T-helper 9 cell (primary cell): ENCODE measurements around the gene SLC25A42.
"Not testable (repeated sequence)": the region's sequence is repeated elsewhere in the genome, so short reads cannot be mapped to it uniquely, and the experiment has no call there.

Source experiments
- DNase-seq: peaks from one replicate; pipeline ENCODE4 v3.0.0-alpha.2; 2020

Gene SLC25A42

GRCh38 chr19:19139876-19140229 lies 76.1 kb downstream of the SLC25A42 start:
- DNase-seq, result no peak

GRCh38 chr19:19140476-19140875 lies 76.7 kb downstream of the SLC25A42 start:
- DNase-seq, result no peak

- no peak for DNase-seq
Observed at GRCh38 chr19:19142347-19142746, 78.6 kb downstream of the SLC25A42 start.

DNA sequence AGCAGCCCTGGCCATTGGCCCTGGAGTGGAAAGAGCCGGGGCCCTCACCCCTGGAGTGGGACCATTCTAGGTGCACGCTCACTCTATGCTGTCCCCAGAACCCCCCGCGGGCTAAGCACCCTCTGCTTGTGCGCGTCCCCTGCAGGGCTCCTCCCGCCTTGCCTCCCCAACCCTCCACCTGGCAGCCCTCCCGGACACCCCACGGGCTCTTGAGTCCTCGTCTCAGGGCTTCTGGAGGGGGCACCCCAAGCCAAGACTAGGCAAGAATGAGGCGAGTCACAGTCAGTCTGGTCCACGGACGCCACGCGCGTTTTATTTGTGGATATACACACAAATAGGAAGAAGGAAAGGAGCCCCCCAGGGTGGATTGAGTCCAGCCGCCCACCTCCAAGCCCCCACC lies 81.5 kb downstream of the SLC25A42 start:
- DNase-seq, result no peak

DNA sequence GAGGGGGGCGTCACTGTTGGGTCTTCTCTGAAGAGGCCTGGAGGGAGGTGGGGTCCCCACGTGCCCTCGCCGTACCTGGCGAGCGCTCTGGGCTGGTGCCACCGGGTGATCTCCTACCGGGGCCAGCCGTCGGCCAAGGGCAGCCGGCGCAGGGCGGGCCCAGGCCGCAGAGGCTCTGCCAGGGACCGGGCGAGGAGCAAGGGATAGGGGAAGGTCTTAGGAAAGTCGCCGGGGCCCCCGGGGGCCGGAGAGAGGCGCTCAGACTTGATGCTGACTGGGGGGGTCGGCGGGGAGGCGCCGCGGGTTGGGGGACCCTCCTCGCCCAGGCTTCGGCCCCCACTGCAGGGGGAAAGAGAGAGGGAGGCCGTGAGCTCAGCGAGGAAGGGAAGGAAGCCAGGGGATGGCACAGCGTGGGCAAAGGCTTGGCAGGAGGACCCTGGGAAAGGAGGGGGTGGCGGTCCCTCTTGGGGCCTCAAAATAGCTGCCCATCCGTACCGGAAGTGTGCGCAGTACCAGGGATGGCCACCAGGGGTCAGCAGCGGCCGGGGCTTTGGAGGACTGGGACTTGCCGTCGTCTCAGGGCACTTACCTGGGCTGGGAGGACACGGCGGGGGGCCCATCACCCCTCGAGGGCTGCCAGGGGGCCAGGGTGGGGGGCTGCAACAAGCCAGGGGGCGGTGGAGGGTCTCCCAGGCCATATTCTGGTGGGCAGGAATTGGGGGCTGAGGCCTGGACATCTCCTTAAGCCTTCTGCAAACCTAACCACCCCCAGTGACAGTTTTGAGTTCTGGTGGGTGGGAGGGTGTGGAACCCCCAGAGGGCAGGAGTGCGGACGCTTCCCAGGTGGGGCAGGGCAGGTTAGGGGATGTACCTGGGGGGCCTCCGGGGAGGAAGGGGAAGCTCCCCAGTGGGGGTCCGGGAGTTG lies 82.2 kb downstream of the SLC25A42 start:
- DNase-seq, result peak; percentile 89

DNA sequence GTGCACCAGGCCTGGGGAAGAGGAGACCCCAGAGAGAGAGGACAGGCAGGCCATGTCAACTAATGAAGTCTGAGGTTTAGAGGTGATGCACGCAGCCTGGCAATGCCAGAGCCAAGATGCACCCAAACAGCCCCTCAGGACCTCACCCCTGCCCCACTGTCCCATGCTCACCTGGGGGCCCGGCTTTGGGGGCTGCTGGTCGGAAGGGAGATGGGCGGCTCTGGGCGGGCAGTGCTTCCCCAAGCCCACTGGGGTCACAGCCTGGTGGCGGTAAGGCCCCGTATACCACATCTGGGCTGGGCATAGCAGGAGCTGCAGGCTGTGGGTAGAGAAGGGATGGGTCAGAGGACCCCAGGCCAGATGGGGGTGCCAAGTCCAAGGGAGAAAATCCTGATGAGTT lies 83.1 kb downstream of the SLC25A42 start:
- no peak for DNase-seq

GRCh38 chr19:19147344-19147743 lies 83.5 kb downstream of the SLC25A42 start:
- DNase-seq, result no peak

DNA sequence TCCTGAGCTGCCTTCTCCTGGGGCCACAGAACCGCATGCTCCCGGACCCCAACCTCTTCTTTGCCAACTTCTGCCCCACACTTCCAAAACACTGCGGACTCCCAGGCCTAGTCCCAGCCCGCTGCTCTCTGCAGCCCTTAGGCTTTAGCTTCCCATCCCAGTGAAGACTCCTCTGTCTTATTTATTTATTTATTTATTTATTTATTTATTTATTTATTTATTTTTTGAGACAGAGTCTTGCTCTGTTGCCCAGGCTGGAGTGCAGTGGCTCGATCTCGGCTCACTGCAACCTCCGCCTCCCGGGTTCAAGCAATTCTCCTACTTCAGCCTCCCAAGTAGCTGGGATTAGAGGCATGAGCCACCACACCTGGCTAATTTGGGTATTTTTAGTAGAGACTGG lies 84.7 kb downstream of the SLC25A42 start:
- DNase-seq, result not testable (repeated sequence)

DNA sequence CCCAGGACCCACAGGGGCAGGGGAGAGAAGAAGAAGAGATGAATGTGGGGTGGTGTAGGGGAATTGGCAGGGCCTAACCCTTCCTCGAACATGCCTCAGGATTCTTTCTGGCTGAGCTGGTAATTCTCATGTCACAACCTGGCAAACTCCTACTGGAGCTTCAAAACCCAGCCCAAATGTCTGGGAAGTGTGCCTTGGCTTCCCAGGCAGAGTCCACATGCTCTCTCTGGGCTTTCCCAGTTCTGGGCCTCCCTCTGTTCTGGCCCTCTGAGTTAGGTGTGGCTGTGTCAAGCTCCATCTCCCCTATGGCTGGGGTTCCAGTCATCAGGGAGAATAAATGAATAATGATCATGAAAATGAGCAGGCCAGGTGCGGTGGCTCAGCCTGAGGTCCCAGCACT lies 85.6 kb downstream of the SLC25A42 start:
- no peak for DNase-seq

DNA sequence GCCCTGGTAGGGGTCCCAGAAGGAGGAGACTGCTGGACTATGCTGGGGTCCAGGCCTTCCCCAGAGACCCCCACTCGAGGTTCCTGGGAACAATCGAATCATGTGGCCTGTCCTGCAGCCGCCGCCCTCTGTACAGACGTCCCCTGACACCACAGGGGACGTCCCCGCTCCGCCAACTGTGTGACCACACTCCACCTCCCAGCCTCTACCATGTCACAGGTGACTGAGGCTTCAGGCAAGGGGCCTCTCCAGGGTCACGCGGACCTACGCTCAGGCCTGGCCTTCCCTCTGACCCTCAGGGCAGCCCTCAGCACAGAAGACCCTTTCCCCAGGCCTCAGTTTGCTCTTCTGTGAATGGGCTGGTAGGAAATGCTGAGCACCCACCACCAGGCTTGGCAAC lies 87.6 kb downstream of the SLC25A42 start:
- DNase-seq, result no peak

DNA sequence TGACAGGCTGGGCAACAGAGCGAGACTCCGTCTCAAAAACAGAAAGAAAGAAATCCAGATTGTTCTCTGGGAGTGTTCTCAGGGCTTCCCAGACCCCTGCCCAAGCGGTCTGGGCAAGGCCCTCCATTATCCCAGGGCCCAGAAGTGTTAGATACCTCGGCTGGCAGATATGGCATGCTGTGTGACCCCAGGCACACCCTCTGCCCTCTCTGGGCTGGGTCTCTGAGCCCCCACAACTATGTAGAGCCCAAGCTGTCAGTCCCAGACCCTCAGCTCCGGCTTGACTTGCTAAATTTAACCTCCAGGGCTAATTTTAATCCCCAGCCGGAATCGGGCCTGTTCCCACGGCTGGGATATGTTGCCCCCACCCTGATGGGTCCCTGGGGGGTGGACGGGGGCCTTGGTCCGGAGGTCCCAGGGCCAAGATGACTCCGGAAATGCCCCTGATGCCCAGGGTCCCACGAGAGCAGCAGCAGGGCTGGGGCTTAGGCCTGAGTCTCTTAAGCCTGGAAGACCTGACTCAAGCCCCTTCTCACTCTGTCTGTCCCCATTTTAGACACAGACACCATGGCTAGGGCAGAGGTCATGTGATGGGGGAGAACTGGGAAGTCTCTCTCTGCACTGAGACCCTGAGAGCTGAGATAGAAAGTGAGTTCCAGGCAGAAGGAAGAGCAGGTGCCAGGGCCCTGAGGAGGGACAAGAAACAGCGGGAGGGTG lies 89.0 kb downstream of the SLC25A42 start:
- DNase-seq, result no peak

GRCh38 chr19:19154768-19155494 lies 91.1 kb downstream of the SLC25A42 start:
- DNase-seq, result no peak

- DNase-seq, result no peak
Observed at GRCh38 chr19:19155495-19156219, 91.9 kb downstream of the SLC25A42 start.

- DNase-seq, result no peak
Observed at GRCh38 chr19:19157808-19158207, 94.0 kb downstream of the SLC25A42 start.

DNA sequence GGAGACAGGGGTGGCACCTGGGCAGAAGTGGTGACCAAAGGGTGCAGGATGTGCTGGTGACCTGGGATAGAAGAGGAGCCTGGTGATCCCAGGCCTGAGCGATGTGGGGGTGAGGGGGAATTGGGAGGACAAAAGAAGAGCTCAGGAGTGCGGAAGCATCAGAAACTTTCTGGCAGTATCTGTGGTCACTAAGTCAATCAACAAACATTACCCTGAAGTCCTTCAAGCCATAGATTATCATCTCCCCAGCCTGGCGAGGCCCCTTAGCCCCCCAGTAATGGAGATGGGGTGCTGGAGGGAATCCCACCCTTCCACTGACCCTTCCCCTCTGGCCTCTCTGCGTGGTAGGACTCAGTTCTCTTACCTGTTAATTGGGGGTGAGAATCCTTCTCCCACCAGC lies 95.7 kb downstream of the SLC25A42 start:
- DNase-seq, result no peak

DNA sequence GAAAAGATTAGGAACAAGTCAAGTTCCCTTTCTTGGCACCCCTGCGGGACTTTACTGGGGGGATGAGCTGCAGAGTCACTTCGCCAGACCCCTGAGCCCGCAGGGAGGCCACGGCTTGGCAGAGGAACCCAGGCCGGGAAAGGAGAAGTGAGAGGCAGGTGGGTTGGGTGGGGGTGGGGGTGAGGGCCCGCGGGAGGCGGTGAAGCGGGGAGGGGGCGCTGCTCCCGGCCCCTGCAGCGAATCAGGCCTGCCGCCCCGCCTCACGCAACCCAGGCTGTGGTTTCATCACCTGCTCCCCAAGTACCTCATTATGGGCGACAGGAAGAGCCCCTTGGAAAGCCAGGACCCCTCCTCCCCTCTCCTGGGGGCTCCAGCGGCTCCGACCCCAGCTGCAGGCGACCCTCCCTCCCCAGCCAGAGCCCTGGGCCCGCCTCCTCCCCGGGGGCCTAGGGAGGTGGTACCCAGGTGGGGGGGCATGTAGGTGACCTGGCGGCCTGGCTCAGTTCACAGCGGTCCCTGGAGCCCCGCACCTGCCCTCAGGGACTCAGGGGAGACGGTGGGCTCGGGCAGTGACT lies 96.8 kb downstream of the SLC25A42 start:
- no peak for DNase-seq

DNA sequence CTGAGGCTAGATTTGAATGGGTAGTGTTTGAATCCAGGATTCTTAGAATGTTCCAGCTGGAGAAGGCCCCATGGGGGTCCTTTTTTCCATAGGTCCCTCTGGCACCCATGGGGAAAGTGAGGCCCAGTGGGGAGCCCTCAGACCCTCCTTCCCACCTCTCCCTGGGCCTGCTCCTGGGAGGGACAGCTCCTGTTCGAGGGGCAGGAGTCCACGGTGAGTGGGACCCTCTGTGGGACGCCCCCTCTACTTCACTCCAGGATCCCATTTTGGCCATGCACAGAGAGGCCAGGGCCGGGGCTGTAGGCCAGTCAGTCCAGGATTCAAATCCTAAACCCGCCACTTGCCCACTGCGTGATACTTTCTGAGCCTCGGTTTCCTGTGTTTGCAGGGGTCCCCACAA lies 98.7 kb downstream of the SLC25A42 start:
- no peak for DNase-seq
